Duodenal mucosa (tissue), 2 donors: ENCODE data around the gene OBSCN.

ENCODE experiments used
- H3K27ac ChIP-seq: one replicate; pipeline ENCODE4 v1.7.0; 2013; ENCODE audit warnings: low read depth, low read length
- H3K27me3 ChIP-seq, 2 donors: one replicate each; pipeline ENCODE4 v1.7.0; 2013; ENCODE audit warnings: low read length in 2 of 2, control low read depth in 1 of 2; ENCODE audit not compliant: insufficient read depth in 2 of 2, control insufficient read depth in 1 of 2
- H3K36me3 ChIP-seq, 2 donors: one replicate each; pipeline ENCODE4 v1.7.0; 2013; ENCODE audit warnings: low read length in 2 of 2, control low read depth in 1 of 2; ENCODE audit not compliant: insufficient read depth in 2 of 2, control insufficient read depth in 1 of 2
- H3K4me1 ChIP-seq, 2 donors: one replicate each; pipeline ENCODE4 v1.7.0; 2013; ENCODE audit warnings: low read length in 2 of 2, control low read depth in 1 of 2; ENCODE audit not compliant: insufficient read depth in 2 of 2, control insufficient read depth in 1 of 2
- H3K4me3 ChIP-seq, 2 donors: one replicate each; pipeline ENCODE4 v1.7.0; 2013; ENCODE audit warnings: low read length in 2 of 2, low read depth in 1 of 2
- H3K9ac ChIP-seq, 2 donors: one replicate each; pipeline ENCODE4 v1.7.0; 2013; ENCODE audit warnings: low read length in 2 of 2, low read depth in 1 of 2
- H3K9me3 ChIP-seq, 2 donors: one replicate each; pipeline ENCODE4 v1.7.0; 2013; ENCODE audit warnings: low read length in 2 of 2, control low read depth in 1 of 2; ENCODE audit not compliant: control insufficient read depth in 1 of 2

Gene OBSCN

GRCh38 chr1:228291906-228292608 is 84.2 kb downstream of the OBSCN start:
- H3K4me3 ChIP-seq: no peak overlapping the region
- H3K4me1 ChIP-seq: no peaks in the 10 kb centered on the region
- H3K36me3 ChIP-seq: peaks cover 0 to 4% of the 10 kb centered on the region in 2 donors
- H3K27me3 ChIP-seq: no peaks in the 10 kb centered on the region
- no peak overlapping the region for H3K9ac ChIP-seq
- H3K27ac ChIP-seq: no peak overlapping the region
- no peaks in the 10 kb centered on the region for H3K9me3 ChIP-seq

DNA sequence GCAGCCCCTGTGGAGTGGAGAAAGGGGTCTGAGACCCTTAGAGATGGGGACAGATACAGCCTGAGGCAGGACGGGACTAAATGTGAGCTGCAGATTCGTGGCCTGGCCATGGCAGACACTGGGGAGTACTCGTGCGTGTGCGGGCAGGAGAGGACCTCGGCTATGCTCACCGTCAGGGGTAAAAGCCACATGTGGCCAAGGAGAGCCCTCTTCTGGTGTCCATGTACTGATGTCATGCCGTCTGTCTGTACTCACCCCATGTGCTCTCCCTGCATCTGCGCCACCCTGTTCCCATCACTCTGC is 84.7 kb downstream of the OBSCN start:
- Histone ChIP-seq H3K9me3 (peaks cover 2 to 5% of the 10 kb centered on the region in 2 donors), H3K36me3 (peaks cover 0 to 4% of the 10 kb centered on the region in 2 donors), H3K27me3 (no peaks in the 10 kb centered on the region), H3K4me1 (no peaks in the 10 kb centered on the region), H3K4me3 (no peak overlapping the region), H3K27ac (no peak overlapping the region), H3K9ac (no peak overlapping the region)

GRCh38 chr1:228293393-228293792 is 85.5 kb downstream of the OBSCN start:
- peaks cover 4 to 6% of the 10 kb centered on the region in 2 donors for H3K9me3 ChIP-seq
- peaks cover 0 to 4% of the 10 kb centered on the region in 2 donors for H3K36me3 ChIP-seq
- H3K27ac ChIP-seq: no peak overlapping the region
- H3K4me1 ChIP-seq: no peaks in the 10 kb centered on the region
- H3K27me3 ChIP-seq: no peaks in the 10 kb centered on the region
- H3K4me3 ChIP-seq: no peak overlapping the region
- no peak overlapping the region for H3K9ac ChIP-seq

DNA sequence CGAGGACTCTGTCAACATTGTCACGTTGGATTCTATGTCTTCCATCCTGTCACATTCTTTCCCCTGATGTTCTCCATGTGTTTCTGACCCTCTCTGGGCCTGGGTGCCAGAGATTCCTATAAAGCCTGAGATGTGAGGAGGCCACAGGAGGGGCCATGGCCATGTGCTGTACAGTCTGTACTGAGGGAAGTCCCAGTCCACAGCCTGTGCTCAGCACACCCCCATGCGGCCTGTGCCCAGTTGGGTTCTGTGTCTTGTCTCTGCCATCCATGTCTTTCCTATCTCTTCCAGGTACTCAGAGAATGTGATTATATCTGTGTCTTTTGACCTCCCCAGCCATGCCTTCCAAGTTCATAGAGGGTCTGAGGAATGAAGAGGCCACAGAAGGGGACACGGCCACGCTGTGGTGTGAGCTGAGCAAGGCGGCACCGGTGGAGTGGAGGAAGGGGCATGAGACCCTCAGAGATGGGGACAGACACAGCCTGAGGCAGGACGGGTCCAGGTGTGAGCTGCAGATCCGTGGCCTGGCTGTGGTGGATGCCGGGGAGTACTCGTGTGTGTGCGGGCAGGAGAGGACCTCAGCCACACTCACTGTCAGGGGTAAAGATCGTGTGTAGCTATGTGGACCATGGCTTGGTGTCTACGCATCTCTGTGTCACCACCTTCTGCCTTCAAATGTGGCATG is 86.1 kb downstream of the OBSCN start:
- Histone ChIP-seq H3K9me3 (peaks cover 4 to 6% of the 10 kb centered on the region in 2 donors), H3K27ac (no peak overlapping the region), H3K9ac (no peak overlapping the region), H3K36me3 (peaks cover 0 to 5% of the 10 kb centered on the region in 2 donors), H3K4me1 (no peaks in the 10 kb centered on the region), H3K4me3 (no peak overlapping the region), H3K27me3 (no peaks in the 10 kb centered on the region)

DNA sequence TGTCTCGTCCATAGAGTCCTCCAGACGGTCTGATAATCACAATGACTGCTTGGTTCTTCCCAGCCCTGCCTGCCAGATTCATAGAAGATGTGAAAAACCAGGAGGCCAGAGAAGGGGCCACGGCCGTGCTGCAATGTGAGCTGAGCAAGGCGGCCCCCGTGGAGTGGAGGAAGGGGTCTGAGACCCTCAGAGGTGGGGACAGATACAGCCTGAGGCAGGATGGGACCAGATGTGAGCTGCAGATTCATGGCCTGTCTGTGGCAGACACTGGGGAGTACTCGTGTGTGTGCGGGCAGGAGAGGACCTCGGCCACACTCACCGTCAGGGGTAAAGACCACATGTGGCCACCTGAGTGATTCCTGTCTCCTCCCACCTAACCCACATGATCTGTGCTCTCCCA is 86.9 kb downstream of the OBSCN start:
- no peaks in the 10 kb centered on the region for H3K27me3 ChIP-seq
- H3K27ac ChIP-seq: no peak overlapping the region
- no peaks in the 10 kb centered on the region for H3K4me1 ChIP-seq
- no peak overlapping the region for H3K4me3 ChIP-seq
- H3K9ac ChIP-seq: no peak overlapping the region
- H3K9me3 ChIP-seq: peaks cover 4 to 6% of the 10 kb centered on the region in 2 donors
- peaks cover 0 to 9% of the 10 kb centered on the region in 2 donors for H3K36me3 ChIP-seq

DNA sequence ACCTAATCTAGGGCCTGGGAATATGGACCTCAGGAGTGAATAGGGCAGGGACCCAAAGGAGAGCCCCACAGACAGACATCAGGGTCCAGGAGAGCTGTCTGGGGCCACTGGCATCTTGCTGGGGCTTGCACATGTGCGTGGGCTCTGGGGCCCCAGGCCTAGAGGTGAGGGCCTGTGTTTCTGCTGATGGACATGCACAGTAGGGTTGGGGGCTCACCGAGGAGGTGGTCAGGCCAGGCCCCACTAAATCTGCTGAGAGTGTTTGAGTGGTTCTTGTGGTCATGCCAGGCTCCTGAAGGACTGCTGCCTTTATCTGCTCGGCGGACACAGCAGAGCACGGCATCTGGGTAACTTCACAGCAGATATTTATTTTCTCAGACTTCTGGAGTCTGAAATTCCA is 87.4 kb downstream of the OBSCN start:
- Histone ChIP-seq H3K9me3 (peaks cover 4 to 6% of the 10 kb centered on the region in 2 donors), H3K36me3 (peaks cover 0 to 9% of the 10 kb centered on the region in 2 donors)

DNA sequence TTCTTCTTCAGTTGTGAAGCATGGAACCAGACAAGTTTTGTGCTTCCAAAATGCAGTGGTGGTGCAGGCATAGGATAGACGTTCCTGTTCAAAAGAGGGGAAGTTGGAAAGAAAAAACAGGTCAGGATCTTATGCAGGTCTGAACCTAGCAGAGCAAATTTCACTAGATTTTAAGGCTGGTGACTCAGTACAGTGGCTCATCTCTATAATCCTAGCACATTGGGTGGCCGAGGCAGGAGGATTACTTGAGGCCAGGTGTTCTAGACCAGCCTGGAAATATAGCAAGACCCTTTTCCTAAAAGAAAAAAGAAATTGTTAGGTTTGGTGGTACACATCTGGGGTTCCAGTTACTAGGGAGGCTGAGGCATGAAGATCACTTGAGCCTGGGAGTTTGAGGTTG is 88.1 kb downstream of the OBSCN start:
- Histone ChIP-seq H3K27ac (no peak overlapping the region), H3K4me3 (no peak overlapping the region), H3K9ac (no peak overlapping the region), H3K4me1 (no peaks in the 10 kb centered on the region), H3K9me3 (peaks cover 4 to 6% of the 10 kb centered on the region in 2 donors), H3K27me3 (no peaks in the 10 kb centered on the region), H3K36me3 (peaks cover 0 to 9% of the 10 kb centered on the region in 2 donors)

More for the DNA sequence above, 87.4 kb downstream of the OBSCN start:
- no peaks in the 10 kb centered on the region for H3K4me1 ChIP-seq
- H3K27me3 ChIP-seq: no peaks in the 10 kb centered on the region
- H3K4me3 ChIP-seq: no peak overlapping the region
- H3K27ac ChIP-seq: no peak overlapping the region
- H3K9ac ChIP-seq: no peak overlapping the region

GRCh38 chr1:228297242-228297641 is 89.4 kb downstream of the OBSCN start:
- H3K27me3 ChIP-seq: no peaks in the 10 kb centered on the region
- H3K27ac ChIP-seq: no peak overlapping the region
- no peaks in the 10 kb centered on the region for H3K4me1 ChIP-seq
- H3K9me3 ChIP-seq: peaks cover 14 to 18% of the 10 kb centered on the region in 2 donors
- no peak overlapping the region for H3K9ac ChIP-seq
- H3K4me3 ChIP-seq: no peak overlapping the region
- H3K36me3 ChIP-seq: peaks cover 0 to 9% of the 10 kb centered on the region in 2 donors

GRCh38 chr1:228297822-228298221 is 90.0 kb downstream of the OBSCN start:
- H3K4me1 ChIP-seq: no peaks in the 10 kb centered on the region
- H3K27me3 ChIP-seq: no peaks in the 10 kb centered on the region
- no peak overlapping the region for H3K9ac ChIP-seq
- no peak overlapping the region for H3K4me3 ChIP-seq
- H3K27ac ChIP-seq: no peak overlapping the region
- H3K9me3 ChIP-seq: peaks cover 20 to 23% of the 10 kb centered on the region in 2 donors
- peaks cover 0 to 9% of the 10 kb centered on the region in 2 donors for H3K36me3 ChIP-seq

GRCh38 chr1:228298471-228298870 is 90.6 kb downstream of the OBSCN start:
- no peak overlapping the region for H3K27ac ChIP-seq
- H3K36me3 ChIP-seq: peaks cover 0 to 9% of the 10 kb centered on the region in 2 donors
- H3K4me1 ChIP-seq: no peaks in the 10 kb centered on the region
- H3K4me3 ChIP-seq: no peak overlapping the region
- H3K27me3 ChIP-seq: no peaks in the 10 kb centered on the region
- no peak overlapping the region for H3K9ac ChIP-seq
- peaks cover 26 to 27% of the 10 kb centered on the region in 2 donors for H3K9me3 ChIP-seq
